ENCODE data around the gene PLA2G7. TPM values are rescaled to one million over a fixed set of nuclear protein-coding genes. Genes with fewer than 3 reads are reported as not detected.

Gene PLA2G7
- total RNA-seq, 1 donor from 2014 or later: 0.26 TPM

DNA sequence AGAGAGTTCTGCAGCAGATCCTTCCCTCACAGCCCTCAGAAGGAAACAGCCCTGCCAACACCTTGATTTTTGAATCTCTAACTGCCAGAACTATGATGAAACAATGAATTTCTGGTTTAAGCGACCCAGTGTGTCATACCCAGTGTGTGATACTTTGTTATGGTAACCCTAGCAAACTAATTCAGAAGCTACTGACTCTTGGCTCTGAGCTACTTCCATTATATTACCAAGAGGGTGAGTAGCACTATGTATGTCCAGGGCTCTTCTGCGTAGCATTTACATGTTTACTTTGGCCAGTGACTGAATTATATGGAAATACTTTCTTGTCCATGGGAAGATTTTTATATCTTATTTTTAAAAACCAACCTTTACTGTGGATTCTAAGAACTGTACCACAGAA, 28.3 kb upstream of the PLA2G7 start:
- Mint-ChIP-seq H3K4me1 (no peaks in the 10 kb centered on the region), H3K27ac (ENCODE audit: unreplicated experiment) (no peak overlapping the region), H3K9me3 (peaks cover 7% of the 10 kb centered on the region), H3K27me3 (ENCODE audit: low read depth) (no peaks in the 10 kb centered on the region), H3K4me3 (no peak overlapping the region), H3K36me3 (ENCODE audit: low read depth) (no peaks in the 10 kb centered on the region)
- DNase-seq (ENCODE audit: low read depth, low spot score): no peak
- TF ChIP-seq, protein P1, sequence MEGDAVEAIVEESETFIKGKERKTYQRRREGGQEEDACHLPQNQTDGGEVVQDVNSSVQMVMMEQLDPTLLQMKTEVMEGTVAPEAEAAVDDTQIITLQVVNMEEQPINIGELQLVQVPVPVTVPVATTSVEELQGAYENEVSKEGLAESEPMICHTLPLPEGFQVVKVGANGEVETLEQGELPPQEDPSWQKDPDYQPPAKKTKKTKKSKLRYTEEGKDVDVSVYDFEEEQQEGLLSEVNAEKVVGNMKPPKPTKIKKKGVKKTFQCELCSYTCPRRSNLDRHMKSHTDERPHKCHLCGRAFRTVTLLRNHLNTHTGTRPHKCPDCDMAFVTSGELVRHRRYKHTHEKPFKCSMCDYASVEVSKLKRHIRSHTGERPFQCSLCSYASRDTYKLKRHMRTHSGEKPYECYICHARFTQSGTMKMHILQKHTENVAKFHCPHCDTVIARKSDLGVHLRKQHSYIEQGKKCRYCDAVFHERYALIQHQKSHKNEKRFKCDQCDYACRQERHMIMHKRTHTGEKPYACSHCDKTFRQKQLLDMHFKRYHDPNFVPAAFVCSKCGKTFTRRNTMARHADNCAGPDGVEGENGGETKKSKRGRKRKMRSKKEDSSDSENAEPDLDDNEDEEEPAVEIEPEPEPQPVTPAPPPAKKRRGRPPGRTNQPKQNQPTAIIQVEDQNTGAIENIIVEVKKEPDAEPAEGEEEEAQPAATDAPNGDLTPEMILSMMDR (conservative IDR thresholded peaks at IDR 0.05): no peak

DNA sequence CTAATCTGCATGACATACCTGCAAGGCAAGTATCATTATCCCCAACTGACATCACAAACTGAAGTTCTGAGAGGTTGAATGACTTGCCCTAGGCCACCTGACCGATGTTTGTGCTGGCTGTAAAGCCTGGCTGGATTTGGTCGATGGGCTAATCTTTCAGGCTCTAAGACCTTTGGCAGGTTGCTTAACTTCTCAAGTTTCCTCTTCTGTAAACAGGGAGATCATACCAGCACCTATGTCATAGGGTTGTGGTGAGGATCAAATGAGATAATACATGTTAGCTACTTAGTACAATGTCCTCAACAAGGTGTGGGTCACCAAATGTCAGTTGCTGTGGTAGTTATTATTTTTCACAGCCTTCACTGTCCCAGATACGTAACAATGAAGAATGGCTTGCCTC, 25.8 kb upstream of the PLA2G7 start:
- H3K4me1 Mint-ChIP-seq: no peaks in the 10 kb centered on the region
- H3K9me3 Mint-ChIP-seq: peaks cover 3% of the 10 kb centered on the region
- H3K27ac Mint-ChIP-seq (ENCODE audit: unreplicated experiment): no peak overlapping the region
- no peak overlapping the region for H3K4me3 Mint-ChIP-seq
- H3K27me3 Mint-ChIP-seq (ENCODE audit: low read depth): no peaks in the 10 kb centered on the region
- TF ChIP-seq, protein P1 (conservative IDR thresholded peaks at IDR 0.05): no peak
- no peaks in the 10 kb centered on the region for H3K36me3 Mint-ChIP-seq (ENCODE audit: low read depth)
- no peak for DNase-seq (ENCODE audit: low read depth, low spot score)

DNA sequence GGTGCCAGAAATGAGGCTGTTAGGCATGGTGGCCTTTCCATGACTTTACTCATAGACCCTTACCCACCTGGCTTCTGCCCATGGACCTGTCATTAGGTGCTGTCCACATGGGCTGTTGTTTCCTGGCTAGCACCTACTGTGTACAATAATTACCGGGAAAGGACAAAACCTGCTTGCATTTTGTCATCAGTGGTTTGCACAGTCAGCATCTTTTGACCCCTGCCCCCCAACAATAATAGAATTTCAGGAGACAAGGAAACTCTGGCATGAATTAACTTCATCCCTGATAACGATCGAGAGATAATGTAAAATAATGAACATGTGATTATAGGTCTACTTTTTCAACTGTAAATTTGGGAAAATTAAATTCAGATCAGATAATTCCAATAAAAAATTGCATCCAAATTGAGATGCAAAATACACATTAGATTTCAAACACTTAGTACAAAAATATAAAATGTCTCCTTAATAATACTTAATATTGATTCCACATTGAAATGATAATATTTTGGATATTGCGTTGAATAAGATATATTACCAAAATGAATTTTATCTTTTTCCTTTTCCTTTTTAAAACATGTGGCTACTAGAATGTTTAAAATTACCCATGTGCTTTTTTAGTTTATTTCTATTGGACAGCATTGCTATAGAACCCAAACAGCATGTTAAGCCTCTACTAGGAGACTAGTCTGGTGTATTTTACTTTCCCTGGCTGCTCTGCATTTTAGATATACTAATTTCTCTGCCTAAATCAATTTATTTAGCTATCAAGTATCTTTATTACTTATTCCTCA, 24.0 kb upstream of the PLA2G7 start:
- Mint-ChIP-seq H3K27ac (ENCODE audit: unreplicated experiment) (no peak overlapping the region), H3K27me3 (ENCODE audit: low read depth) (no peaks in the 10 kb centered on the region), H3K9me3 (peaks cover 3% of the 10 kb centered on the region), H3K36me3 (ENCODE audit: low read depth) (no peaks in the 10 kb centered on the region), H3K4me3 (no peak overlapping the region), H3K4me1 (no peaks in the 10 kb centered on the region)
- TF ChIP-seq, protein P1 (conservative IDR thresholded peaks at IDR 0.05): no peak
- no peak for DNase-seq (ENCODE audit: low read depth, low spot score)

DNA sequence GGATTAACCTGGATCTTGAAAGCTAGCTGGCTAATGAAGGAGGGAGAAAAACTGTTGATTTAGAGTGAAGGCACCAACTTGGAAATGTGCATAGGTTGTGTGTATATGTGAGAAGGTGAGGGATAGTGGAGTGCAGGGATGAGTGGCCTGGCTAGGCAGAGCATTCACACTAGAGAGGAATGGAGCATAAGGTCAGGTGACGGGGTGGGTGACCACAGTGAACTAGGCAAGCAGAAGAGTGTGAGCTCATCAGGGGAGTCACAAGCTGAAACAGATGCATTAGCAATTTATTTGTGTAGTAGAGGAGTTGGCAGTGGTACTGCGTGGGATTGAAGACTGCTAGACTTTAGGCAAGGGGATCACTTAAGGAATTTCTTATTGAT, 22.0 kb upstream of the PLA2G7 start:
- H3K4me1 Mint-ChIP-seq: no peaks in the 10 kb centered on the region
- no peaks in the 10 kb centered on the region for H3K27me3 Mint-ChIP-seq (ENCODE audit: low read depth)
- no peaks in the 10 kb centered on the region for H3K9me3 Mint-ChIP-seq
- no peaks in the 10 kb centered on the region for H3K36me3 Mint-ChIP-seq (ENCODE audit: low read depth)
- DNase-seq (ENCODE audit: low read depth, low spot score): no peak
- TF ChIP-seq, protein P1 (conservative IDR thresholded peaks at IDR 0.05): no peak
- no peak overlapping the region for H3K27ac Mint-ChIP-seq (ENCODE audit: unreplicated experiment)
- no peak overlapping the region for H3K4me3 Mint-ChIP-seq

DNA sequence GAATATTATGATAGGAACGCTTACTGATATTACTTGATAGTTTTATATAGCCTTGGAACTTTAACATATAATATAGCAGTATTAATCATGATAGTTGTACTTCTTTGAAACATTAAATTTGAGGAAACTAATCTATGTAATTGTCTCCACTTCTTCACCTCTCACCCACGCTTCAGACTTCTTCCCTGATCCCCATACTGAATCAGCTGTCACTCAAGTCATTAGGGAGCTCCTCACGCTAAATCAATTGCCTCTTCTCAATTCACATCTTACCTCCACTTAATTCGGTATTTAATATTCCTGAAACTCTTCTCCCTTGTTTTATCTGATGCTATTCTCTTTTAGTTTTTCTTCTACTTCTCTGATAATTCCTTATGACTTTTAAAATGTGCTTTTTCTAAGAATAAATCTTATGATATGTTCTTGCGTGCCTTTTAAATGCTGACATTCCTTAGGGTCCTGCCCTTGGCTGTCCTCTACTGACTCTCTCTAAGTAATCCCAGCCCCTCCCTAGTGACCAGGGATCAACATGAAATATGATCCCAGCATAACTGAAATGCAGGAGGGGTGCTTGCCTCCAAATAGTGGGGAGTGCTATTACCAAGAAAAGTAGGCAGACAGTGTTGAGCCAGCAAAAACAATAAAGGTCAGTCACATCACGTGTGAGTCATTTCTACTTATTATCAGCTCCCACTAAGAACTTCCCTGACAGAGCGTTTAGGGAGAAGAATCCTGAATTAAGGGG, 21.5 kb upstream of the PLA2G7 start:
- Mint-ChIP-seq H3K4me1 (no peaks in the 10 kb centered on the region), H3K27ac (ENCODE audit: unreplicated experiment) (no peak overlapping the region), H3K9me3 (no peaks in the 10 kb centered on the region), H3K36me3 (ENCODE audit: low read depth) (no peaks in the 10 kb centered on the region), H3K4me3 (no peak overlapping the region), H3K27me3 (ENCODE audit: low read depth) (no peaks in the 10 kb centered on the region)
- DNase-seq (ENCODE audit: low read depth, low spot score): no peak
- TF ChIP-seq, protein P1 (conservative IDR thresholded peaks at IDR 0.05): no peak

Measured in neural crest cell (in vitro differentiated cells).